HEK293 (cell line): ENCODE data around the gene DGKB.

Experiments
- CTCF ChIA-PET: fragments of 350-600 bp; formaldehyde crosslinking; extraction: SDS; loops from one replicate; lab custom pipeline; 2021; ENCODE audit warnings: antibody characterized with exemption; lab: Yijun Ruan, JAX
- POLR2A ChIA-PET: fragments of 300-600 bp; formaldehyde crosslinking; extraction: SDS; loops from one replicate; lab custom pipeline; 2020; ENCODE audit warnings: antibody characterized with exemption, inconsistent platforms; lab: Yijun Ruan, JAX
- H3K27ac ChIP-seq: fragments of 200-500 bp; sonication (Bioruptor generic); 2 replicates; pipeline ENCODE4 v1.5.1; 2014; ENCODE audit warnings: low read depth, low read length, control low read depth, inconsistent platforms; ENCODE audit errors: extremely low read depth
- H3K36me3 ChIP-seq, 2 experiments: fragments of 200-500 bp in 1 of 2; sonication (Bioruptor generic) in 1 of 2; 1 replicate in 1 of 2; 2 replicates in 1 of 2; pipeline ENCODE4 v1.5.1; 2014 to 2017; ENCODE audit warnings: inconsistent platforms in 2 of 2, low read length in 2 of 2; ENCODE audit not compliant: control insufficient read depth in 2 of 2, insufficient read depth in 1 of 2
- H3K4me1 ChIP-seq: fragments of 200-500 bp; sonication (Bioruptor generic); 2 replicates; pipeline ENCODE4 v1.5.1; 2014; ENCODE audit warnings: mild to moderate bottlenecking, low read length, inconsistent platforms; ENCODE audit not compliant: control insufficient read depth, insufficient read depth
- H3K4me3 ChIP-seq: 2 replicates; pipeline ENCODE4 v1.5.1; 2011; ENCODE audit warnings: low read depth, mild to moderate bottlenecking, control low read depth, low read length, moderate library complexity
- H3K9me3 ChIP-seq: fragments of 200-500 bp; sonication (Bioruptor generic); 2 replicates; pipeline ENCODE4 v1.5.1; 2014; ENCODE audit warnings: low read depth, low read length, inconsistent platforms; ENCODE audit not compliant: control insufficient read depth, insufficient read depth
- BCL11A ChIP-seq: fragments of 450-650 bp; formaldehyde crosslinking; IDR thresholded peaks from 2 replicates; pipeline ENCODE4 v1.5.1; 2016; ENCODE audit warnings: low read depth, missing biosample characterization, missing genetic modification characterization
- GFI1B ChIP-seq: fragments of 450-650 bp; formaldehyde crosslinking; IDR thresholded peaks from 2 replicates; pipeline ENCODE4 v1.5.1; 2016; ENCODE audit warnings: missing biosample characterization, missing genetic modification characterization
- GLI2 ChIP-seq: fragments of 450-650 bp; formaldehyde crosslinking; IDR thresholded peaks from 2 replicates; pipeline ENCODE4; 2017; ENCODE audit warnings: missing biosample characterization, missing genetic modification characterization, low read depth, borderline replicate concordance
- MEIS1 ChIP-seq: sonication (generic); formaldehyde crosslinking; IDR thresholded peaks from 2 replicates; pipeline ENCODE4 v1.8.1; 2022; ENCODE audit warnings: missing genetic modification reagents, mild to moderate bottlenecking, borderline replicate concordance
- REPIN1 ChIP-seq: fragments of 450-650 bp; formaldehyde crosslinking; IDR thresholded peaks from 2 replicates; pipeline ENCODE4 v1.5.1; 2017; ENCODE audit warnings: missing biosample characterization, missing genetic modification characterization, low read depth
- ZFHX2 ChIP-seq: fragments of 450-650 bp; formaldehyde crosslinking; conservative IDR thresholded peaks from 2 replicates; pipeline ENCODE4 v1.5.1; 2016; ENCODE audit warnings: missing biosample characterization, missing genetic modification characterization
- ZNF133 ChIP-seq: fragments of 450-650 bp; formaldehyde crosslinking; IDR thresholded peaks from 2 replicates; pipeline ENCODE4 v1.5.1; 2016; ENCODE audit warnings: missing biosample characterization, missing genetic modification characterization
- ZNF138 ChIP-seq: fragments of 450-650 bp; formaldehyde crosslinking; IDR thresholded peaks from 2 replicates; pipeline ENCODE4 v1.5.1; 2016; ENCODE audit warnings: missing biosample characterization, missing genetic modification characterization, borderline replicate concordance
- ZNF155 ChIP-seq: fragments of 450-650 bp; formaldehyde crosslinking; IDR thresholded peaks from 2 replicates; pipeline ENCODE4 v1.5.1; 2016; ENCODE audit warnings: missing biosample characterization, missing genetic modification characterization
- ZNF157 ChIP-seq: fragments of 450-650 bp; formaldehyde crosslinking; IDR thresholded peaks from 2 replicates; pipeline ENCODE4 v1.5.1; 2016; ENCODE audit warnings: missing biosample characterization, missing genetic modification characterization
- ZNF169 ChIP-seq: fragments of 450-650 bp; formaldehyde crosslinking; IDR thresholded peaks from 2 replicates; pipeline ENCODE4 v1.5.1; 2016; ENCODE audit warnings: missing biosample characterization, missing genetic modification characterization
- ZNF184 ChIP-seq: fragments of 450-650 bp; IDR thresholded peaks from 2 replicates; pipeline ENCODE4 v1.5.1; 2018; ENCODE audit warnings: missing biosample characterization, mild to moderate bottlenecking, missing genetic modification characterization
- ZNF239 ChIP-seq: fragments of 450-650 bp; formaldehyde crosslinking; IDR thresholded peaks from 2 replicates; pipeline ENCODE4 v1.5.1; 2016; ENCODE audit warnings: missing biosample characterization, missing genetic modification characterization
- ZNF292 ChIP-seq: fragments of 450-650 bp; formaldehyde crosslinking; IDR thresholded peaks from 2 replicates; pipeline ENCODE4 v1.5.1; 2016; ENCODE audit warnings: low read depth, missing biosample characterization, missing genetic modification characterization, borderline replicate concordance
- ZNF366 ChIP-seq: fragments of 450-650 bp; formaldehyde crosslinking; conservative IDR thresholded peaks from 2 replicates; pipeline ENCODE4 v1.5.1; 2016; ENCODE audit warnings: missing biosample characterization, missing genetic modification characterization
- ZNF394 ChIP-seq: fragments of 450-650 bp; formaldehyde crosslinking; IDR thresholded peaks from 2 replicates; pipeline ENCODE4 v1.5.1; 2016; ENCODE audit warnings: missing biosample characterization, missing genetic modification characterization, mild to moderate bottlenecking, moderate library complexity, borderline replicate concordance
- ZNF426 ChIP-seq: fragments of 450-650 bp; formaldehyde crosslinking; IDR thresholded peaks from 2 replicates; pipeline ENCODE4 v1.5.1; 2017; ENCODE audit warnings: missing biosample characterization, missing genetic modification characterization, mild to moderate bottlenecking, inconsistent platforms, moderate library complexity
- ZNF626 ChIP-seq: fragments of 450-650 bp; sonication (Bioruptor Pico); formaldehyde crosslinking; IDR thresholded peaks from 2 replicates; pipeline ENCODE4 v1.5.1; 2018; ENCODE audit warnings: missing biosample characterization, missing genetic modification characterization, inconsistent platforms
- ZNF629 ChIP-seq: fragments of 450-650 bp; formaldehyde crosslinking; IDR thresholded peaks from 2 replicates; pipeline ENCODE4 v1.5.1; 2017; ENCODE audit warnings: missing biosample characterization, missing genetic modification characterization
- ZNF660 ChIP-seq: fragments of 450-650 bp; IDR thresholded peaks from 2 replicates; pipeline ENCODE4 v1.5.1; 2018; ENCODE audit warnings: missing biosample characterization, mild to moderate bottlenecking, missing genetic modification characterization
- ZNF664 ChIP-seq: fragments of 450-650 bp; formaldehyde crosslinking; IDR thresholded peaks from 2 replicates; pipeline ENCODE4 v1.5.1; 2016; ENCODE audit warnings: missing biosample characterization, missing genetic modification characterization
- ZNF785 ChIP-seq: fragments of 450-650 bp; formaldehyde crosslinking; IDR thresholded peaks from 2 replicates; pipeline ENCODE4 v1.5.1; 2016; ENCODE audit warnings: missing biosample characterization, missing genetic modification characterization
- ZNF791 ChIP-seq: fragments of 450-650 bp; formaldehyde crosslinking; IDR thresholded peaks from 2 replicates; pipeline ENCODE4 v1.5.1; 2016; ENCODE audit warnings: missing biosample characterization, missing genetic modification characterization
- ZNF843 ChIP-seq: fragments of 450-650 bp; formaldehyde crosslinking; IDR thresholded peaks from 2 replicates; pipeline ENCODE4 v1.5.1; 2016; ENCODE audit warnings: missing biosample characterization, missing genetic modification characterization
- TF ChIP-seq, protein P1 (sequence below): fragments of 450-650 bp; formaldehyde crosslinking; IDR thresholded peaks from 2 replicates; pipeline ENCODE4 v1.5.1; 2016; ENCODE audit warnings: missing biosample characterization, missing genetic modification characterization
- TF ChIP-seq, protein P2 (sequence below): sonication (generic); formaldehyde crosslinking; IDR thresholded peaks from 2 replicates; pipeline ENCODE4 v1.8.1; 2022; ENCODE audit warnings: mild to moderate bottlenecking, moderate library complexity, missing genetic modification reagents

Gene DGKB

DNA sequence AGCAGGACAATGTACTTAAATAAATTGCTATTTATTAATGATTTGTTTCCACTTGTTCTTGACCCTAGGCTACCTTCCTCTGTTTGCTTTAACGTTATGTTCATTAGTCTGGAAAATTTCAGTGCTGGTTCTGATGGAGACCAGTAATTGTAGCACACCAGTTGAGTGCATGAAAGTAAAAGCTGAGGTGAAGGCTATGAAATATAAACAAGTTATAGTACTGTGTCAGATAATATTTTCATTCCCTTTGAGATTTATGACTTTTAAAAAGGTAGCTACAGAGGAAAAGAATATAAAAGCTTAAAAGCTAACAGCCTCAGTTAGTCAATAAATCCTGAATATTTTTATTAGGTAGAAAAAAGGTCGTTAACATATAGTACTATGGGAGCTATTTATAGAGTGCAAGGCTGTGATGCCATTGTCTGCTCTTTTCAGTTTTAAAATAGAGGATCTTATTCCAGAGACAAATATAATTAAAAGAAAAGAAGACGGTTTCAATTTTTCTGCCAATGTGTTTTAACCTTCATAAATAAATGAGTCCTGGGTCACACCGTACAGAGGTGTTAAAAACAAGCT, 561.3 kb downstream of the DGKB start:
- no peak for TF ChIP-seq ZNF664
- no peak for TF ChIP-seq ZNF133 (tag by site-specific recombination)
- TF ChIP-seq ZNF394 = no peak
- TF ChIP-seq, protein P1, sequence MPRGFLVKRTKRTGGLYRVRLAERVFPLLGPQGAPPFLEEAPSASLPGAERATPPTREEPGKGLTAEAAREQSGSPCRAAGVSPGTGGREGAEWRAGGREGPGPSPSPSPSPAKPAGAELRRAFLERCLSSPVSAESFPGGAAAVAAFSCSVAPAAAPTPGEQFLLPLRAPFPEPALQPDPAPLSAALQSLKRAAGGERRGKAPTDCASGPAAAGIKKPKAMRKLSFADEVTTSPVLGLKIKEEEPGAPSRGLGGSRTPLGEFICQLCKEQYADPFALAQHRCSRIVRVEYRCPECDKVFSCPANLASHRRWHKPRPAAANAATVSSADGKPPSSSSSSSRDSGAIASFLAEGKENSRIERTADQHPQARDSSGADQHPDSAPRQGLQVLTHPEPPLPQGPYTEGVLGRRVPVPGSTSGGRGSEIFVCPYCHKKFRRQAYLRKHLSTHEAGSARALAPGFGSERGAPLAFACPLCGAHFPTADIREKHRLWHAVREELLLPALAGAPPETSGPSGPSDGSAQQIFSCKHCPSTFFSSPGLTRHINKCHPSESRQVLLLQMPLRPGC (tag by site-specific recombination) = no peak
- no peak for TF ChIP-seq ZNF292 (tag by site-specific recombination)
- TF ChIP-seq REPIN1 (tag by site-specific recombination) = no peak
- TF ChIP-seq ZNF155 (tag by site-specific recombination) = no peak
- no peak for TF ChIP-seq ZNF169 (tag by site-specific recombination)
- TF ChIP-seq ZNF157 (tag by site-specific recombination) = no peak
- ChIA-PET POLR2A (no interaction called here), CTCF (interaction anchor here (0.6 kb wide), 1 partner anchor 10 kb away, joined by 3 read pairs; no protein-coding TSS in a partner anchor)
- Histone ChIP-seq H3K9me3 (no peaks in the 10 kb centered on the region), H3K27ac (no peak overlapping the region), H3K4me1 (peaks cover 3% of the 10 kb centered on the region; the same call in 1 of the 2 replicates), H3K36me3 (no peaks in the 10 kb centered on the region), H3K4me3 (no peak overlapping the region)

DNA sequence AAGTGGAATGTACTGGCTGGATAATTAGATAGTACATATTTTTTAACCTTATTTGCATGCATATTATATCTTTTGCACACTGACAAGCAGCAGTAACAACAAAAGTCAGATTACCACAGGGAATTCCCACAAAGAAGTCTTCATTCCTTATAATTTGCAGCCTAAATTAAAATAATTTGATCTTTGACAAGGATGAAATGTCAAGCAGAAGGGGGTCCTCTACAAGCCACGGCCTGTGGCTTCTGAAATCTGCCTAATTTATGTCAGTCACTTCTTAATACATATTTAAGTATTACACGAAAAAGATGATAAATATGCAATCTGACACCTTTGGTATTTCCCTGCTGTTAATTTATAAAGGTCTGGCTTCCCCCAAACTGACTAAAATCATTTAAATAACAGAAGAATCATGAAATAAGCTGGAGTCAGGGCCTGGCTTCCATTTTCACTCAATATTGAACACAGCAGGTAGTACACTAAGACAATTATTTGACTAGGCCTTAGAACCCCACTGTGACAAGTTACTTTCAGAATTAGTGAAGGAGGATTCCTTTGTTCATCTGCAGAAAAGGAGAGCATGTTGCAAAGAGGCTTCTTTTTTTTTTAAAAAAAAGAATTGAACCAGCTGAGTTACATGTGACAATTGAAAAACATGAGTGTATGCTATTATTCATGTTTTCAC, 562.0 kb downstream of the DGKB start:
- H3K27ac ChIP-seq = no peak overlapping the region
- no peak overlapping the region for H3K4me3 ChIP-seq
- no peak for TF ChIP-seq ZNF791 (tag by site-specific recombination)
- TF ChIP-seq, all 188 proteins: peak for 0
- ChIA-PET POLR2A (no interaction called here), CTCF (interaction anchor here (0.7 kb wide), 1 partner anchor 204 kb away, joined by 3 read pairs; no protein-coding TSS in a partner anchor)
- Histone ChIP-seq H3K36me3 (no peaks in the 10 kb centered on the region), H3K9me3 (no peaks in the 10 kb centered on the region), H3K4me1 (peaks cover 3% of the 10 kb centered on the region; the same call in 1 of the 2 replicates)

DNA sequence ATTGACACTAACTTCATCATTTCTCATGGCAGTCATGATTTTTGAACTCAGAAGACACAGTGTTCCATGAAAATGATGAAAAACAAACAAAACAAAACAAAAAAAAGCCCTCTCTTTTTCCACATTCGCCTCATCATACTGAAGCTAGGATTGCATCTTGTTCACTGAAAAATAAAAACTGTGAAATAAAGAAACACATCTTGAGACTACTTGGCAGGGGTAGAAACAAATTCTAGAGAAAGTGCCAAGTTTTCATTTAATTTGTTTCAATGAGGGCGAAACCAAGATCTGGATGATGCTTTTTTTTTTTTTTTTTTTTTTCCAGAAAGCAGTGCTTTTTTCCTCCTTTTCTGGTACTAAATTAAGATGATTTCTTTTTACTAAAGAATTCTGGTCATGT, 562.7 kb downstream of the DGKB start:
- no peak for TF ChIP-seq GFI1B (tag by site-specific recombination)
- TF ChIP-seq ZNF366 (tag by site-specific recombination) = no peak
- TF ChIP-seq ZNF843 = no peak
- no peak for TF ChIP-seq ZNF785 (tag by site-specific recombination)
- no peak for TF ChIP-seq ZNF184 (tag by site-specific recombination)
- TF ChIP-seq, protein P2, sequence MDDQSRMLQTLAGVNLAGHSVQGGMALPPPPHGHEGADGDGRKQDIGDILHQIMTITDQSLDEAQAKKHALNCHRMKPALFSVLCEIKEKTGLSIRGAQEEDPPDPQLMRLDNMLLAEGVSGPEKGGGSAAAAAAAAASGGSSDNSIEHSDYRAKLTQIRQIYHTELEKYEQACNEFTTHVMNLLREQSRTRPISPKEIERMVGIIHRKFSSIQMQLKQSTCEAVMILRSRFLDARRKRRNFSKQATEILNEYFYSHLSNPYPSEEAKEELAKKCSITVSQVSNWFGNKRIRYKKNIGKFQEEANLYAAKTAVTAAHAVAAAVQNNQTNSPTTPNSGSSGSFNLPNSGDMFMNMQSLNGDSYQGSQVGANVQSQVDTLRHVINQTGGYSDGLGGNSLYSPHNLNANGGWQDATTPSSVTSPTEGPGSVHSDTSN (CRISPR knock-in tag) = no peak
- no peak for TF ChIP-seq ZNF791 (tag by site-specific recombination)
- TF ChIP-seq BCL11A (tag by site-specific recombination) = no peak
- TF ChIP-seq ZNF660 (tag by site-specific recombination) = no peak
- no peak for TF ChIP-seq MEIS1 (CRISPR knock-in tag)
- TF ChIP-seq ZNF239 (tag by site-specific recombination) = no peak
- TF ChIP-seq ZNF157 (tag by site-specific recombination) = no peak
- TF ChIP-seq GLI2 = no peak
- no peak for TF ChIP-seq ZNF138 (tag by site-specific recombination)
- no peak for TF ChIP-seq ZNF626 (tag by site-specific recombination)
- TF ChIP-seq ZNF629 = no peak
- no peak for TF ChIP-seq ZNF426 (tag by site-specific recombination)
- no peak for TF ChIP-seq ZFHX2 (tag by site-specific recombination)
- Histone ChIP-seq H3K4me3 (no peak overlapping the region), H3K27ac (no peak overlapping the region), H3K4me1 (peaks cover 3% of the 10 kb centered on the region; the same call in 1 of the 2 replicates), H3K9me3 (no peaks in the 10 kb centered on the region), H3K36me3 (no peaks in the 10 kb centered on the region)
- POLR2A ChIA-PET = no interaction called here
- CTCF ChIA-PET = interaction anchor here (0.7 kb wide), 1 partner anchor 203 kb away, joined by 3 read pairs; no protein-coding TSS in a partner anchor
